ENCODE data around the gene PDE4D.

Gene PDE4D

GRCh38 chr5:59732301-59732700 is 161.2 kb downstream of the PDE4D start:
- DNase-seq = no peak

DNA sequence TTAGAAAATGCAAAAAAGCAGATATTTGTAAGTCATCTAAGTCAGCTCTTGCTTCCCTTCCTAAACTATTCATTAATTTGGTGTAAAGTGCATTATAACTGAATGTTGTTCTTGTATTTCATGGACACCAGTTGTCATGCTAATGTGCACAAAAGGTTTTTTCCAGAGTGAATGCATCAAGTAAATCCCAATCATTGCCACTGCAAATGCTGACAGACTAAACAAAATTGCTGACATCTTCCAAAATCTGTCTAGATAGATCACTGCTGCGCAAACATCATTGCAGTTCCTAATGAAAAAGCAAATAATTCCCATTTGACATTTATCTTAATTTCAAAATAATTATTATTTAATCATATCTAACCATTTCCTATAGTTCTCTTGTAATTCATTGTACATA is 161.7 kb downstream of the PDE4D start:
- DNase-seq = no peak

DNA sequence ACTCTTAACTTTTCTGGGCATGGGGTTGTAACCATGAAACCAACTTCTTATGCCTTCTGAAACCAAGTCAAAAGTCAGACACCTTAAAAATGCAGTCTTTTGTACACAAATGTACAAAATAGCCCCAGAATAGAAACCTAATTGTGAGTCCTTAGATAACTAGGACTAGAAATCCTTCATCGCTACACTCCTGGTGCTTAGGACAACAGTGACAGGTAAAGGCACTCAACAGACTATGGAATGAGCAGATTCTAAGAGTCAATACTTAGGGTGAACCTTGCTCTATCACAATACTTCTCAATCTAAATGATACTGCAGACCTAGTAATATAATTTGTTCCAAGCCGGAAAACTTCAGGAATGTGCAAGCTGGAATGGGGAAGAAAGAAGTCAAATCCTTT is 163.7 kb downstream of the PDE4D start:
- no peak for DNase-seq

GRCh38 chr5:59729357-59729756 is 164.2 kb downstream of the PDE4D start:
- no peak for DNase-seq

DNA sequence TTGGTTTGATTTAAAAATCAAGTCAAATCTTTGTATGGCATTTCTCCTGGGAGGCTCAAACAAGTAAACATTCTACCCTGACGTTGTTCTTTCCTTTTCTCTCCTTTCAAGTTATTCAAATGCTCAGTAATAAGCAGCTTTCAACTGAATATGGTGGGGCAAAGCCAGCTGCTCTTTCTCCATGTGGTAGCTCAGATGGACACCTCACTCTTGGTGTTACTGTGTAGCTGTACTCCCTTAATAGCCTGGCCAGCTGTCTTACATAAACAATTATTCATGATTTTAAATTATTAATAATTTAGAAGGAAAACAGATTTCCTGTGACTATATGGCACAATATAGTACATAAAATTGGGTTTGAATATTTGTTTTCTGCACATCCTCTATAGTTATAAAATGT is 165.2 kb downstream of the PDE4D start:
- no peak for DNase-seq

- DNase-seq = no peak
These were observed 166.3 kb downstream of the PDE4D start for GRCh38 chr5:59727186-59727585.

- no peak for DNase-seq
These were observed 168.1 kb downstream of the PDE4D start for GRCh38 chr5:59725392-59725767.

DNA sequence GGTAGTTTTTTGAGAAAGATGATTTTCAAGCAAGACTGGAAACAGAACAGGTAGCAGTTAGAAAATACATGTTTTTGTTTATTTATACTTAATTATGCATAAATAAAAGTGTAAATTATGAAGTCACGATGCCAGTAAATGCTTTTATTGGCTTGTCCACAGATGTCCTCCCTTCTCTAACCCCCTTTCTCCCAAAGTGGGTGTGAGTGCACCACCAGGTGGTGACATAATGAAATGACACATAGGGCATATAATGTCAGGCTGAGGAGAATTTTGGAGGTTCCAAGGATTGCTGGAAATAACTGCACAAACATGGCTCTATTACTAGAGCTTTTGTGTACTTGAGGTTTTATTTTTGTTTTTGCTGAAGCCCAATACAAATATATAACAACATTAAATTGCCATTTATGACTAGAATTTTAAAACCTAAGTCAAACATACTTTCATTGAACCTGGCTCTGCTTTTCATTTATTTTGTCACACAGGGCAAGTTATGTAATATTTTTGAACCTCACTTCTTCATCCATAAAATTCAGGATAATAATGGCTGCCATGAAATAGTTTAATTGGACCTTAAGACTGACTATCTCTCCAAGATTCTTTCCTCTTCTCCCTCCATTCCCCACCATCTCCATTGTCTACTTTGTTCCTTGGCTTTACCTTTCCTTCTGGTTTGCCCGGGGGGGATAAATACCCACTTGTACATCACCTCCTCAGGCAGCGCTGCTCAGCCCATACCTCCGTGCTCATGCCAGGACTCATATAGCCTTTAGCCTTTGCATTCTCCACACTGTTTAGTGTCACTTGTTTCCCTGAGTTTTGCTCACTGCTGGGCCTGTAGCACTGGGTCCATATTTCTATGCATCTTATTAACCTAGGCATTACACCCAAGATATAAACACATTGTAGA is 168.8 kb downstream of the PDE4D start:
- DNase-seq = no peak

GRCh38 chr5:59722874-59723273 is 170.7 kb downstream of the PDE4D start:
- DNase-seq = no peak

- no peak for DNase-seq
These were observed 171.8 kb downstream of the PDE4D start for GRCh38 chr5:59721741-59722140.

DNA sequence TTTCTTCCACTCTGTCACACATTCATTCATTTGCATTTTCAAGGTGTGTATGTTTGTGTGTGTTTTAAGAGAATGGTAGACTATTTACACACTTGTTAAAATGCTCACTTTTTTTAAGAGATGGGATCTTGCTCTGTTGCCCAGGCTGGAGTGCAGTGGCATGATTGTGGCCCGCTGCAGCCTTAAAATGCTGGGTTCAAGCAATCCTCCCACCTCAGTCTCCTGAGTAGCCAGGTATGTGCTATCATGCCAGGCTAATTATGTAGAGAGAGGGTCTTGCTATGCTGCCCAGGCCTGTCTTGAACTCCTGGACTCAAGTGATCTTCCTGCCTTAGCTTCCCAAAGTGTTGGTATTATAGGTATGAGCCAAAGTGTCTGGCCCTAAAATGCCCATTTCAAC is 173.5 kb downstream of the PDE4D start:
- no peak for DNase-seq

GRCh38 chr5:59716966-59717500 is 176.5 kb downstream of the PDE4D start:
- no peak for DNase-seq

GRCh38 chr5:59716029-59716428 is 177.5 kb downstream of the PDE4D start:
- DNase-seq = no peak

GRCh38 chr5:59715228-59715627 is 178.3 kb downstream of the PDE4D start:
- no peak for DNase-seq

DNA sequence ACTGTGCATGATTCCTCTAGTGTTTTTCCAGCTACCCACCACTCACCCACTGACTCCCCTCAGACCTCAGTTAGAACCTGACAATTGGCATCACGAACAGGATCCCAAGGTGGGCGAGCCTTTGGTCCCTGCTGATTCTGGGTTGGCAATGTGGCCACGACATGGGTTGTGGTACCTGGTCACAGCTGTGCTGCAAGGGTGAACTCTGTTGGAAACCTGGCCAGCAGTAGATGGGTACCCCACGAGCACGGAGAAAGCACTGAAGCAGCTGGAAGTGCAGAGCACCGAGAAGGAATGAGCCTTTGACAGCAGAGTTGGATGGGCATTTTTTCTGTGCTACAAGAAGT is 180.1 kb downstream of the PDE4D start:
- no peak for DNase-seq

DNA sequence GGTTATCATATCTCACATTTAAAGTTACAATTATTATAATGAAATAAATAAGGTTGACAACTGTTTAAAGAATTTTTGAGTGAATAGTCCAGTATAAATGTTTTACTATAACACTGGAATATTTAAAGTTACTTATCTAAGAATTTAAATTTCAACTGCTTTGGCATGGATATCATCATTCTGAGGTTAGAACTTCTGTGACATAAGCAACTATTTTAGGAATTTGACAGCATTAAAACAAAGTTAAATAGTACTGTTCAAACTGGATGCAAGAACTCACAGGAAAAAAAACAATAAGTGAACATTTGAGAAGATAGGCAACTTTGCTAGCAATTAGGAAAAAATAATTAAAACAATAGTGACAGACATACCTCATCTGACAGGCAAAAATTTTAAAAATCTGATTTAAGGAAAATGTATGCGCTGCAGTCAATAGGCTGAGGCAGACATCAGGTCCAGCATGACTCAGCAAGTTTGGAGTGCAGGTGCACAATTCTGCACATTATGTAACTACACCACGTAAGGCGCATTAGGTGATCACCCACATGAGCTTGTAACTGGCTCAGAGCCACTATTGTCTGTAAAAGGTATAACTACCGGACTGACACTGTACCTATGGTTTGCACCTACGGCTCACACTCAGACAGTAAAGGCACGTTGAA is 180.6 kb downstream of the PDE4D start:
- DNase-seq = no peak

DNA sequence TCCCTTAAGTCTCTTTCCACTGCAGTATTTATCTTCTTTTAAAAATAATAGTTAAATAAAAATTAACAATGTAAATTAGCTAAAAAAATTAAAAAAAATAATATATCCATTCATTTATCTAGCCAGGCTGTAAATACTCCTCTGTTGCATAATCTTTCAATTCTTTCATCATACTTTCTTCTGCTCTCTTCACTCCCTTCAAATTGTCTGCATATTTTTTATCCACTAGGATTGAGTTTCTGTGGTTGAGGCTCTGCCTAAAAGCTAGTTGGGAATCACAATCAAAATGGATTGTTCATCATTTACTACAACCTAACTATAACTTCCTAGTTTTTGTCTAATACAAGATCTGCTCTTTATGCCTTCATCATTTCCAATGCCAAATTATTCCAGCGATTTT is 182.2 kb downstream of the PDE4D start:
- no peak for DNase-seq

DNA sequence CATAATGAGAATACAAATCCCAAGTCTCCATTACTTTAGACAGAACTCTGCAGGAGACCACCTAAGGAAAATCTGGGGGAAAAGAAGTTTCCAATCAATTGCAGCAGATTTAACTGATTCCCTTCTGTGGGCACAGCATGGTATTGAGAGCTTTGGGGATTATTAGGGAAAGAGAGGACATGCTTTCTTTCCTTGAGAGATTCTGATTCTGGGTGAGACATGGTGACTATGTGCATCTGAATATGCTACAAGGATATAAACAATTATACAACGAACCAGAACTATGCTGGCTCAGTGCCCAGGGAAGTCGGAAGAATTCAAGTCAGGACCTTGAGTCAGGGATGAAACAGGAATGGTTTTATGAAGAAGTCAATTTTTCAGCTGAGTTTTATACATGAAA is 183.7 kb downstream of the PDE4D start:
- no peak for DNase-seq

DNA sequence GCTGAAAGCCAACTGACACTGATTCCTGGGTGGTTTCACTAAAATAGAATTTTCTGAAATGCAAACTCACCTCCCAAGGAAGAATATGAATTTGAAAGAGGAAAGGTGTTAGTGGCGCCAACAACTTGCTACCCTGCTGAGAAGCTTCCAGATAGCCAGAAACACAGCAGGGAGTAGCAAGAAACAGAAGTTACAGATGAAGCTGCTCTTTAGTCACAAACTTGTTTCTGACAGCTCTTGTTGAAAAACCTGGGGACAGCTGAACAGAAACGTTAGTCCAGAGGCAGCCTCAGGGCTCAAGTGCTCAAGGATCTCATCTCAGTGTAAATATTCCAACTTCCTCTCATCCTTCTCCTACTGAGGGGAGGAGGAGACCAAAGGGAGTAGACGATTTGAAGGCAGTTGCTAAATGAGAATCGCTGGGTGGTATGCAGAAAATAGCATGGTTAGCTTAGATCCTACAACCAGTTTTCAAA is 184.1 kb downstream of the PDE4D start:
- no peak for DNase-seq

GRCh38 chr5:59704936-59705335 is 188.6 kb downstream of the PDE4D start:
- DNase-seq = no peak

DNA sequence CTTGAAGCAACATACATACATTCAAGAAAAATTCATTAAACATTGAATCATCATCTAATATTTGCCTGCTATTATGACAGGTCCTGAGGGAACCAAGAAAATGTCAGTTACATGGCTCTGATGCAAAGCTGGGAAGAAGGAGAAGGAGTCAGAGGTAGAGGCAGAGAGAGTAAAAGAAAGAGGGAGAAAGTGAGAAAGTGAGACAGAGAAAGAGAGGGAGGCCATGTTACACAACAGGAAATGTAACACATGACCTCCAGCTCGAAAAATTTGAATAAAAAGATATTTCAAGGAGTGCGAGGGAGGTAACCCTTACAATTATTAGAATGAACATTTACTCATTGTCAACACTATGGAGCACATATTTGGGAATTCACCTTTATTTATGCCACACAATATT is 189.7 kb downstream of the PDE4D start:
- no peak for DNase-seq

GRCh38 chr5:59698207-59699178 is 195.0 kb downstream of the PDE4D start:
- DNase-seq = no peak

- no peak for DNase-seq
These were observed 199.1 kb downstream of the PDE4D start for GRCh38 chr5:59694411-59694810.

Measured in central memory CD4-positive, alpha-beta T cell (primary cell).